CD4-positive, alpha-beta T cell (primary cell): ENCODE data around the gene VPS36. TPM values are rescaled to one million over a fixed set of nuclear protein-coding genes. Genes with fewer than 3 reads are reported as not detected.

Experiments
- ATAC-seq: fragments of 200-7000 bp; cut with Tn5 transposase; one replicate; pipeline ENCODE4 v1.10.0; 2022; ENCODE audit warnings: mild to moderate bottlenecking; ENCODE audit not compliant: poor library complexity
- CTCF ChIA-PET: fragments of 350-600 bp; sonication (Branson Sonifier 250); formaldehyde crosslinking; loops from one replicate; lab custom pipeline; 2021; ENCODE audit warnings: antibody characterized with exemption, inconsistent platforms; lab: Charles Lee
- POLR2A ChIA-PET: fragments of 350-600 bp; sonication (Branson Sonifier 250); formaldehyde crosslinking; loops from one replicate; lab custom pipeline; 2021; ENCODE audit warnings: antibody characterized with exemption, inconsistent platforms; lab: Charles Lee
- DNase-seq, 14 experiments: peaks; one replicate each; pipeline ENCODE4 v3.0.0-alpha.2; 2013 to 2020; ENCODE audit warnings: mixed read lengths in 2 of 14
- H3K27ac ChIP-seq, 2 donors: one replicate each; pipeline versions ENCODE4 v1.5.1 to v1.7.0; 2013; ENCODE audit warnings: low read length in 2 of 2, low read depth in 1 of 2, mild to moderate bottlenecking in 1 of 2
- H3K27me3 ChIP-seq, 2 experiments: 1 replicate in 1 of 2; 2 replicates in 1 of 2; pipeline versions ENCODE4 v1.6.1 to v1.7.0; 2013; ENCODE audit warnings: low read length in 2 of 2, control low read depth in 1 of 2, mild to moderate bottlenecking in 1 of 2, moderate library complexity in 1 of 2; ENCODE audit not compliant: insufficient read depth in 2 of 2, control insufficient read depth in 1 of 2
- H3K36me3 ChIP-seq: one replicate; pipeline ENCODE4 v1.6.1; 2013; ENCODE audit warnings: low read length, control low read depth; ENCODE audit not compliant: insufficient read depth
- H3K4me1 ChIP-seq: one replicate; pipeline ENCODE4 v1.6.1; 2013; ENCODE audit warnings: low read length, control low read depth; ENCODE audit not compliant: insufficient read depth
- H3K4me3 ChIP-seq: one replicate; pipeline ENCODE4 v1.5.1; 2013; ENCODE audit warnings: mild to moderate bottlenecking, low read length, moderate library complexity
- H3K9me3 ChIP-seq, 2 experiments: 1 replicate in 1 of 2; 2 replicates in 1 of 2; pipeline versions ENCODE4 v1.6.1 to v1.7.0; 2013; ENCODE audit warnings: low read length in 2 of 2, mild to moderate bottlenecking in 2 of 2, control low read depth in 1 of 2, moderate library complexity in 1 of 2; ENCODE audit not compliant: control insufficient read depth in 1 of 2, insufficient read depth in 1 of 2
- H3K27ac Mint-ChIP-seq: one replicate; pipeline ENCODE4 v1.8.0; 2020; ENCODE audit warnings: mixed read lengths
- H3K27me3 Mint-ChIP-seq: one replicate; pipeline ENCODE4 v1.8.0; 2021; ENCODE audit warnings: mixed read lengths
- H3K36me3 Mint-ChIP-seq: one replicate; pipeline ENCODE4 v1.8.0; 2021; ENCODE audit warnings: low read depth, mixed read lengths
- H3K4me1 Mint-ChIP-seq: one replicate; pipeline ENCODE4 v1.8.0; 2021; ENCODE audit warnings: low read depth, mixed read lengths
- H3K4me3 Mint-ChIP-seq: one replicate; pipeline ENCODE4 v1.8.0; 2020; ENCODE audit warnings: mild to moderate bottlenecking, mixed read lengths
- H3K9me3 Mint-ChIP-seq: one replicate; pipeline ENCODE4 v1.8.0; 2020; ENCODE audit warnings: mixed read lengths
- CTCF ChIP-seq: fragments of 200-600 bp; IDR thresholded peaks from one replicate; pipeline ENCODE4 v1.8.0; 2022; ENCODE audit warnings: antibody characterized with exemption, mild to moderate bottlenecking
- intact Hi-C, 2 experiments: fragments of 100-400 bp; cut with DNase I in 1 of 2; cut with micrococcal nuclease in 1 of 2; formaldehyde crosslinking; loops; one replicate each; pipeline versions ENCODE4 v1.15.1 to v1.9.0; 2023 to 2025; cut with DNase I, micrococcal nuclease
- total RNA-seq, 174 experiments: library from RNA in 2 of 174; stranded (reverse) in 2 of 174; gene quantifications; one replicate each; pipeline ENCODE4 v1.2.3 and lab custom pipeline; 2021 to 2026

VPS36 gene
- total RNA-seq, 2 experiments from 2014 or later, result 29.9 to 31.0 TPM

- POLR2A ChIA-PET, result no interaction called here
- intact Hi-C loops, result no loop called here
- Histone ChIP-seq H3K36me3 (no peaks in the 10 kb centered on the region), H3K27ac (no peak overlapping the region), H3K4me3 (no peak overlapping the region), H3K9me3 (no peaks in the 10 kb centered on the region), H3K27me3 (no peaks in the 10 kb centered on the region), H3K4me1 (no peaks in the 10 kb centered on the region)
- TF ChIP-seq CTCF, result no peak
- no peaks in the 10 kb centered on the region for H3K36me3 Mint-ChIP-seq
- CTCF ChIA-PET, result no interaction called here
- no peak for ATAC-seq
- H3K4me1 Mint-ChIP-seq, result no peaks in the 10 kb centered on the region
- no peaks in the 10 kb centered on the region for H3K9me3 Mint-ChIP-seq
- peaks cover 18% of the 10 kb centered on the region for H3K27me3 Mint-ChIP-seq
- DNase-seq, result no peak
- no peak overlapping the region for H3K27ac Mint-ChIP-seq
- H3K4me3 Mint-ChIP-seq, result no peak overlapping the region
Measured at GRCh38 chr13:52393572-52394357, 56.7 kb downstream of the VPS36 start.

- no peaks in the 10 kb centered on the region for H3K36me3 ChIP-seq
- H3K4me1 ChIP-seq, result no peaks in the 10 kb centered on the region
- H3K9me3 ChIP-seq, result no peaks in the 10 kb centered on the region
- no peak overlapping the region for H3K27ac Mint-ChIP-seq
- CTCF ChIA-PET, result no interaction called here
- no peak for DNase-seq
- no peaks in the 10 kb centered on the region for H3K36me3 Mint-ChIP-seq
- no peaks in the 10 kb centered on the region for H3K27me3 ChIP-seq
- no peaks in the 10 kb centered on the region for H3K4me1 Mint-ChIP-seq
- no peak overlapping the region for H3K4me3 ChIP-seq
- POLR2A ChIA-PET, result no interaction called here
- H3K27me3 Mint-ChIP-seq, result no peaks in the 10 kb centered on the region
- no peak for TF ChIP-seq CTCF
- no peaks in the 10 kb centered on the region for H3K9me3 Mint-ChIP-seq
- intact Hi-C loops, result no loop called here
- H3K27ac ChIP-seq, result no peak overlapping the region
- no peak overlapping the region for H3K4me3 Mint-ChIP-seq
- ATAC-seq, result no peak
Measured at GRCh38 chr13:52387721-52388120, 62.7 kb downstream of the VPS36 start.

GRCh38 chr13:52385870-52386269 is 64.6 kb downstream of the VPS36 start:
- ATAC-seq (no peak), DNase-seq (no peak)
- Histone ChIP-seq H3K4me1 (no peaks in the 10 kb centered on the region), H3K9me3 (no peaks in the 10 kb centered on the region), H3K27me3 (no peaks in the 10 kb centered on the region), H3K27ac (no peak overlapping the region), H3K36me3 (no peaks in the 10 kb centered on the region), H3K4me3 (no peak overlapping the region)
- Mint-ChIP-seq H3K9me3 (no peaks in the 10 kb centered on the region), H3K27ac (no peak overlapping the region), H3K4me3 (no peak overlapping the region), H3K4me1 (no peaks in the 10 kb centered on the region), H3K36me3 (no peaks in the 10 kb centered on the region), H3K27me3 (no peaks in the 10 kb centered on the region)
- POLR2A ChIA-PET, result no interaction called here
- CTCF ChIA-PET, result no interaction called here
- intact Hi-C loops, result no loop called here
- no peak for TF ChIP-seq CTCF
